GM18868 (cell line): ENCODE data around the gene NUDT3.
"Not testable (repeated sequence)": the region's sequence is repeated elsewhere in the genome, so short reads cannot be mapped to it uniquely, and the experiment has no call there.

Experiments used
- ATAC-seq: cut with Tn5 transposase; IDR thresholded peaks from one replicate; pipeline ENCODE4 v1.9.1; 2021; ENCODE audit warnings: mild to moderate bottlenecking, moderate library complexity; ENCODE audit not compliant: unreplicated experiment

The NUDT3 gene

DNA sequence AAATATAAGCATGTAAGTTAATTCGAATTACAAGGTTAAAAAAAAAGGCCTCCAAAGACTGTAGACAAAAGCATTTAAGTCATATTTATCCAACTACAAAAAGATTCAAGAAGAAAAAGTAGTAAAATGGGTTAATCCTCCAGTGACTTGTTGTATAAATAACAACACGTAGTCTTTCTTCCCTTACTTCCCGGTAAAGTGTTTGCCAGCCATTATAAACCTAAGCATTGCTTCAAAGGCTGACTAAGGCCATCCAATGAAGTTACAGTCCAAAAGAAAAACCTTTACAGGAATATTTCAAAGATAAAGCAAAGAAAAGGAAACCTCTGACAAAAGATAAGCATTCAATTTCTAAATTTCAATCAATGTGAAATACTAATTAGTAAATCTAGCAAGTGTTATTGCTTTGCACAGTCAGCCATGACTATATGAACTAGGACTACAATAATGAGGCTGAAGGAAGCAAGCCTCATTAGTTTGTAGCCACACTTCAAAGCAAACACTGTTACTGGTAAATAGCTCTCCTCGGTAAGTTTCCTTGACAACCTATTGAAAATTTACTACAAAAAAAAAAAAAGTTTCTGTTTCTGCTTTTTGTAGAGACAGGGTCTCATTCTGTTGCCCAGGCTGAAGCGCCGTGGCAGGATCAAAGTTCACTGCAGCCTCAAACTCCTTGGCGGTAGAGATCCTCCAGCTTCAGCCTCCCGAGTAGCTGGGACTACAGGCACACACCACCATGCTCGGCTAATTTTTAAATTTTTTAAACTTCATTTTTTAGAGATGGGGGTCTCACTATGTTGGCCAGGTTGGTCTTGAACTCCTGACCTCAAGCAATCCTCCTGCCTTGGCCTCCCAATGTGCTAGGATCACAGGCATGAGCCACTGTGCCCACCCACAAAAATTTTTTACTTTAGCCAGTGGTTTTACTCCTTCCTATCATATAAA lies 46.0 kb downstream of the NUDT3 start:
- ATAC-seq = no peak

DNA sequence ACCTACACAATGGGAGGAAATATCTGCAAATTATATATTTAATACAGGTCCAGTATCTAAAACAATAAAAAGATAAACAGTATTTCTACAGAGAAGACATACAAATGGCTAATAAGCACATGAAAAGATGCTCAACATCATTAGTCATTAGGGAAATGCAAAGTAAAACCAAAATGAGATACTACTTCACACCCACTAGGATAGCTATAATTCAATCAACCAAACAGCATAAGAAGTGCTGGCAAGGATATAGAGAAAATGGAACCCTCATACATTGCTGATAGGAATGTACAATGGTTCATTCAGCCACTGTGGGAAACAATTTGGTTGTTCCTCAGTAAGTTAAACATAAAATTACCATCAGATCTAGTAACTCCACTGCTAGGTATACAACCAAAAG lies 48.7 kb downstream of the NUDT3 start:
- no peak for ATAC-seq

DNA sequence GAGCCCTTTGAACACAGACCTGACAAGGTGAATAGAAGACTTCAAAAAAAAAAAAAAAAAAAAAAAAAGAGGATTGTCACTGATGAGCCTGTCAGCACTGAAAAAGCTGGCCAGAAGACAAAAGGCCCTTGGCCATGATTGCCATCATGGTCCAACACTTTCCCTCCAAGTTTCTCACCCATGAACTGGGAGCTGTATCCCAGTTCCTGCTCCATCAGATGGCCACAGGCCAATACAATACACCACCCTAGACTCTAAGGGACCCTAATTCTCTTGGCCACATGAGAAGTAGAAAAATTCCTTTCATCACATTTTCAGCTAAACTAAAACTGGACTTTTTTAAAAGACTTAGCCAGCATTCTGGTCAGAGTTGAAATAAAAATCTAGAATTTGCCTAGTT lies 50.2 kb downstream of the NUDT3 start:
- ATAC-seq = no peak

DNA sequence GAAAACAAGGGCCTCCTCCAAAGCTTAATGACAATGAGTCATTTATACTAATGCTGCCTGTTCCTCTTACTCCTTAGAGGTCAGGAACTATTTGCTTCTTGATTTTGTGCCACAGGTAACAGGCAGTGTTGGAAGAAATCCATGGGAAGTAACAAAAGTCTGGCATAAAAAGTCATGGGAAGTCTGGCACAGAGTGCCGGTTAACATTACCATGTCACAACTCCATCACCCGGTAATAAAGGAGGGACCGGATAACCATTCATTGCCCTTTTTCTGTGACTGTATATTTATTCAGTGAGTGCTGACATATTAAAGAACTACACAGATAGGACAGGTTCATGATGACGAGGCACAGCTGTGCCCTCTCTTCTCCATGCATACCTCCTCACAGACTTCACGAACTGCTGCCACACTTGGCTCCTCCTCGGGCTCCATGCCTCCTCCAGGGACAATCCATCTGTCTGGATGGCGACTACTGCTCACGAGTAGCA lies 50.9 kb downstream of the NUDT3 start:
- ATAC-seq = no peak

DNA sequence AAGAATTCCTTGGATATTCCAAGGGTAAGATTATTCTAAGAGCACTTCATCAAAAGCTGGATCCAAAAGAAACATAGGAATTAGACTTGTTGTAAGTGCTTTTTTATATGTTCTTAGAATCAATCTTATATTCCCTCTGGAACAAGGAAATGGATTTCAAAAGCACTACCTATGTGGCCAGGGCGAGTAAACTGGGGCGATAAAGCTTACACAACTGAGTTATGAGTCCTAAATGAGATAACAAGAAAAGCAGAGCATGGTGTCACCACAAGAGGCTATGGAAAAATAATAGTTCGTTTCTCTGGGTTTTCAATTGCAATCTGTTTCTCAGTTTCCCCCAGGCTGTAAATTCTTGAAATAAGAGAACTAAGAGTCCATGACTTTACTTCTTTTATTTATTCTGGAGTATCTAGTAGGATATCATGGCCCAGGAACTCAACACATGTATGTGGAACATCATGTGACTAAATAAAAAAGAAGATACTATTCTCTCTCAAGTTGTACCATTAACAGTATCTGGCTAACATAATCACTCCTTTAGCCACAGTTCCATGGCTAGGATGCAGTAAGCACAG lies 51.5 kb downstream of the NUDT3 start:
- ATAC-seq = no peak

DNA sequence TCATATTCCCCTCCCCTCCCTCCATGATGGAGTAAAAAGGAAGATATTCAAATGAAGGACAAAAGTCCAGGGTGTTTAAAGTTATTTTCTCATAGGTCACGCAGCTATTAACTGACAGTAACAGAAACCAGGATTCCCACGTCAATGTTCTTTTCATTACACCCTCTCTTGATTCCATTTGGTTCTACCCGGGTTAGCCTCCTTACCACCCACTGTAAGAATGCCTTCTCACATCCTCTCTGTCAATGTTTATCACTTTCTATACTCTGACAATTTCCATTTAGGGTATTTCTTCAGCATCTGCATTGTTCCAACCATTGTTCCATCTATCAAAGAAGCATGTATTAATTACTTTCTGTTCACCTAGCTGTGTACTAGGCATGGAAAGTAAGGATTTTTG lies 52.1 kb downstream of the NUDT3 start:
- no peak for ATAC-seq

DNA sequence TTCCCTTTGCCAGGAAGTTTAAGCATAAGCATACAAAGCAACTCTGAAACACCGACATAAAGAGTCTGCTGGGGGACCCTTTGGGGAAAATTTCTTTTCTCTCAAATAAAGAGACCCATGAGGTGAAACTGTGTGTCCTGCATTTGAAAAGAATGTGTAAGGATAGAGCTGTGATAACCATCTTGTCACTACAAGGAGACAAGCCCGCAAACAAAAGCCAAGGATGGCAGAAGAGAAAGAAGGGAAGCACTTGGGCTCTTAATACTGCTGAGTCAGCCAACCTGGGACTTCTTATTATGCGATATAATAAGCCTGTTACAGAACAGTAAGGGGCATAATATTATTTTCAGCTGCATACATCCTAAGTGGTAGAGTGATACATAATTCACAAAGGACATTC lies 52.5 kb downstream of the NUDT3 start:
- no peak for ATAC-seq

DNA sequence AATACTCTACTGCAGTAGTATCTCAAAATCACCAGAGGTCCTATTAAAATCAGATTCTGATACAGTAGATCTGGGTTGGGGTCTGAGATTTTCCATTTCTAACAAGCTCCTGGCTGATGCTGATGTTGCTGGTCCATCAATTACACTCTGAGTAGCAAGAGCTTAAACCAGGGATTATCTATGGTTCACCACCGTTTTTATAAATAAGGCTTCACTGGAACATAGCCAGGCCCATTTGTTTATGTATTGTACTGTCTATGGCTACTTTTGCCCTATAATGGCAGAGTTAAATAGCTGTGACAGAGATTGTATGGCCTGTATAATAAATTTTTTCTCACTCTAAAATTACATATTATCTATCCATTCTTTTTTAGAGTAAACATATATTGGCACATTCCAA lies 53.0 kb downstream of the NUDT3 start:
- no peak for ATAC-seq

DNA sequence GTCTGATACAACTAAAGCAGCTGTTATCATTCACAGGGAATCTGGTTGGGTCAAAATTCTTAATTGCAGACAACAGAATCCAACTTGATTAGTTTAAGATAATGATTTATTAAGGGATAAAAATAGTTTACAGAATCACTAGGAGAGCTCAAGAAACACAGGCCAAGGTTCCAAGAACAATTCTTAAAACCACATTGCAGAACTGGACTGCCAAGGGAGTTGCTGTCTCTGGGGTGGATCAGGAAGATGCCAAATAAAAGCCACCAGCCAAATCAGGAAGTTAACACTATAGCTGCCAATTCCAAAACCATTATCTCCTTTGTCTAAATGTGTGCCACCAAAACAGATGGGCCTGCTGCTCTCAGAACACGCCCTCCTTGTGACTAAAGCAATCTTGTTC lies 53.7 kb downstream of the NUDT3 start:
- ATAC-seq = no peak

DNA sequence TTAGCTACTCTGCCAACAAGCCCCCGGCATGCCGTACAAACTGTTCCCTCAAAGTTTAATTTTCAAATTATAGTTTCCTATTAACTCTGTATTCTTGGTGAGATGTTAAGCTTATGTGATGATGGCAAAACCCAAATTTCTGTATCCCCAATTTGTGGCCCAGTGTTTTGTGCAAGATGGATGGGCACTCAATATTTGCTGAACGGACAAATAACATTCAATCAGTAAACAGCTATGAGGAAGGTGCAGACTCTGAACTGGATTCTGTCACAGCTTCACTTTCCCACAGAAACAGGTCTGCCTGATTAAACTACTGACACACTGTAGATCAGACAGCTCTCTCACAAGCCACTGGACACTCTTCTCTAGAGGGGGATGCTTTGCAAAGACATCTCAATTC lies 54.1 kb downstream of the NUDT3 start:
- no peak for ATAC-seq

DNA sequence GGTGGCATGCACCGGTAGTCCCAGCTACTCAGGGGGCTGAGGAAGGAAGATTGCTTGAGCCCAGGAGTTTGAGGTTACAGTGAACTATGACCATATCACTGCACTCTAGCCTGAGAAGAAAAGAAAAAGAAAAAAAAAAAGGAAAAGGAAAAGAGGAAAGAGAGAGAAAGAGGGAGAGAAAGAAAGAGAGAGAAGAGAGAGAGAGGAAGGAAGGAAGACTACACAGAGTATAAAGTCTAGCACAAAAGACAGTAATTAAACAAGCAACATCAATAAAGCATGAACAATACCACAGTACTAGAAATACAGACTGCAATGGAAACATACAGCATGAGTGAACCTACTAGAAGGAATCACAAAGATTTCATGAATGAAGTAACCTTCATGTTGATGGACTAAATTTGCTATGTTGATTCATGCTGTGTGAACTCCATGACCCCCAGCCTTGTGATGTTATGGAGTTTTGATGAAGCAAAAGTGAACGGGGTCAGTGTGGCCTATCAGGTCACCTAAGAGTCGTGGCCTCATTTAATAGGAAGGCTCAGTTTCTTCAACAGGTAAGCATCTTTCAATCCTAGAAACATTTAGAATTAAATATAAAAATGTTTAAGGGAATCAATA lies 57.6 kb downstream of the NUDT3 start:
- ATAC-seq = no peak

DNA sequence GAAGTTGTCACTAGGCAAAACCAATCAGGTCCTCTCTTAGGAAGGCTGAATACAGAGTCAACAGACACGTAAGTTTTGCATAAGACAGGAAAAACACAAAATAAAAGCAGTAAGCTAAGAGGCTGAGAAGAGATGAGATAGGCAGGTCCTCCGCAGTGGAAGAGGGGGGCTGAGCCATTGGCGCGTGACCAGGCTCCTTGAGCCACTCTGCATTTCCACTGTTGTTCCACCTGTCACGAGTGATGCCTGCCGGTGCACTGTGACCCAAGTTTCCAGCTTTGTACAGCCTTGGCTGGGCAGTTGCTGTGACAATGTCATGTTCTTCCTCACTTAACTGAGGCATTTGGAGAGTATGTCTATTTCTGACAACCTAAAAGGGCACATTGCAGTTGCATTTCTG lies 58.6 kb downstream of the NUDT3 start:
- no peak for ATAC-seq

DNA sequence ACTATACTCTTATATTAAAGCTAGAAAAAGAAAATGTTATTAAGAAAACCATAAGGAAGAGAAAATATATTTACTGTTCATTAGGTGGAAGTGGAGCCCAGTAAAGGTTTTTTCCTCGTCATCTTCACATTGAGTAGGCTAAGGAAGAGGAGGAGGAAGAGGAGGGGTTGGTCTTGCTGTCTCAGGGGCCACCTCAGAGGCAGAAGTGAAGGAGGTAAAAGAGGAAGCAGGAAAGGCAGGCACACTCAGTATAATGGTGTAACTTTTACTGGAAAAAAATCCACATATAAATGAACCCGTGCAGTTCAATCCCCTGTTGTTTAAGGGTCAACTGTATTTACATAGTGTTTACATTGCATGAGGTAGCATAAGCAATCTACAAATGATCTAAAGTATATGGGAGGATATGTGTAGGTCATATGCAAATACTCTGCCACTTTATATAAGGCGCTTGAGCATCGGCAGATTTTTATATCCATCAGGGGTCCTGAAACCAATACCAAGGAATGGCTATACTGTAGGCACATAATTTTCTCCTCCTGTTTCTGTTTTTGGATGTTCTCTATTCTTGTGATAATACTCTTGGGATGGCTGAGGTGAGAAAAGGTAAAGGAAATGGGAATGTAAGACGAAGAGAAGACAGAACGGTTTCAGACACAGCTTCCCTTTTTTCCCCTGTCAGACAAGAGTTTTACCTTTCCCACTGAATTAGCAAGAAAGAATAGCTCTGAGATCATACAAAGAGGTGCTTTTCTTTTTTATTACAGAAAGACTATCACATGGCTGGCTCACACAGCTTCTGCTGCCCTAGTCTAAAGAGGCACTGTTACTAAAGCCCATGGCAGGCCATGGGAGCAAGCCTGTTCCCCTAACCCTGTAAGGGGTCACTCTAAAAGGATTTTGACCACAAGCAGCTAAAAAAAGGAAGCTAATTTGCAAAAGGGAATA lies 59.9 kb downstream of the NUDT3 start:
- no peak for ATAC-seq

DNA sequence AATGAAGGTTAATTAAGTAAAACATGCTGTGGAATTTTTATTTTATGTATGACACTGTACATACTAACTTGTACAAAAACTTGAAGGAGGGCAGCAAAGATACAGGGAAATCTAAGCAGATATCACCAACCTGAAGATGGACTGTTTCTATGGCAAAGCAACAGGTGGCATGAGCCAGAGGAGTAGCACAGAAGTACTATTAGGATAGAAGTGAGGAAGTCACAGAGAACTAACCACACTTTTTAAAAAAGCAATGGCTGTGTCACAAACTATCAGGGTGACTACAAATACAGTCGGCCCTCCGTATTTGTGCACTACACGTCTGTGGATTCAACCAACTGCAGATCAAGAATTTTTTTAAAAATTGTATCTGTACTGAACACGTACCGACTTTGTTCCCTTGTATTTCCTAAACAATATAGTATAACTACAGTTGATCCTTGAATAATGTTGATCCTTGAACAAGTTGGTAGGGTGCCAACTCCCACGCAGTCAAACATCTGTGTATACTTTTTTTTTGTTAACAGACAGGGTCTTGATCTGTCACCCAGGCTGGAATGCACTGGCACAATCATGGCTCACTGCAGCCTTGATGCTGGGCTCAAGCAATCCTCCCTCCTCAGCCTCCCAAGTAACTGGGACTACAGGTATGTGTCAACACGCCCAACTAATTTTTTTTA lies 61.0 kb downstream of the NUDT3 start:
- no peak for ATAC-seq

DNA sequence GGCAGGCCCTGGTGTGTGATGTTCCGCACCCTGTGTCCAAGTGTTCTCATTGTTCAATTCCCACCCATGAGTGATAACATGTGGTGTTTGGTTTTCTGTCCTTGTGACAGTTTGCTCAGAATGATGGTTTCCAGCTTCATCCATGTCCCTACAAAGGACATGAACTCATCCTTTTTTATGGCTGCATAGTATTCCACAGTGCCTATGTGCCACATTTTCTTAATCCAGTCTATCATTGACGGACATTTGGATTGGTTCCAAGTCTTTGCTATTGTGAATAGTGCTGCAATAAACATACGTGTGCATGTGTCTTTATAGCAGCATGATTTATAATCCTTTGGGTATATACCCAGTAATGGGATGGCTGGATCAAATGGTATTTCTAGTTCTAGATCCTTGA lies 62.7 kb downstream of the NUDT3 start:
- ATAC-seq = not testable (repeated sequence)

DNA sequence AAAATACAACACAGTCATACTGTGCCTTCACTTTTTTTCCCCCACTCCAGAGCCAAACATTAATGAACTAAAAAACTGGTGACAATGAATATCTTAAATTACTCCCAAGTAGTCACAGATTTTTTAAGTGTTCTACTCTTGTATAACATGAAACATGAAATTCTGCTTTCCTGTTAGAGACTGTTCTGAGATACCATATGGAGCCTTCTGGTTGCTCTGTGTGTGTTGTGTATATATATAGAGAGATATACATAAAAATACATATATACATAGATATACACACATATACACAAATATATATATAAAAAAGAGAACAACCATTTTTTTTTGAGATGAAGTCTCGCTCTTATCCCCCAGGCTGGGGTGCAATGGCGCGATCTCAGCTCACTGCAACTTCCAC lies 63.5 kb downstream of the NUDT3 start:
- ATAC-seq = no peak

DNA sequence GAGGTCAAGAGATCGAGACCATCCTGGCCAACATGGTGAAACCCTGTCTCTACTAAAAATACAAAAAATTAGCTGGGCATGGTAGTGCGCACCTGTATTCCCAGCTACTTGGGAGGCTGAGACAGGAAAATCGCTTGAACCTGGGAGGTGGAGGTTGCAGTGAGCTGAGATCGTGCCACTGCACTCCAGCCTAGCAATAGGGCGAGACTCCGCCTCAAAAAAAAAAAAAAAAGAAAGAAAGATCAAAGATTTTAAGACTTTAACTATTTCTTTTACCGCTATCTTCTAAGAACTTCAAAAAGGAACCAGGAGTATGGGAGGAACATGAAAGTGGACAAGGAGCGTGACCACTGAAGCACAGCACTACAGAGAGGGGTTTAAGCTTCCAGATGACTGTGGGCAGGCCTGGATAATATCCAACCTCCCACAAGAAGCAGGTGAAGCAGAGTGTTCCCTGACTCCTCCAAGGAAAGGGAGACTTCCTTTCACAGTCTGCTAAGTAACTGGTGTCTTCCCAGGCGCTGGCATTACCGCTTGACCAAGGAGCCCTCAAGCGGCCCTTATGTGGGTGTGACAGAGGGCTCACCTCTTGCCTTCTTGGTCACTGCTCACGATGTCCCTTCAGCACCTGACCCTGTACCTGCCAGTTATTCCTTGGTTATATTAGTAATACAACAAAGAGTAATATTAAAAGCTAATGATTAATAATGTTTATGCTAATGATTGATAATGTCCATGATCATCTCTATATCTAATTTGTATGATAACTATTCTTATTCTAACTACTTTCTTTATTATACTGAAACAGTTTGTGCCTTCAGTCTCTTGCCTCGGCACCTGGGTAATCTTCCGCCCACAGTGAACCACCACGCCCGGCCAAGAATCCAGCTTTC lies 64.9 kb downstream of the NUDT3 start:
- ATAC-seq = not testable (repeated sequence)

DNA sequence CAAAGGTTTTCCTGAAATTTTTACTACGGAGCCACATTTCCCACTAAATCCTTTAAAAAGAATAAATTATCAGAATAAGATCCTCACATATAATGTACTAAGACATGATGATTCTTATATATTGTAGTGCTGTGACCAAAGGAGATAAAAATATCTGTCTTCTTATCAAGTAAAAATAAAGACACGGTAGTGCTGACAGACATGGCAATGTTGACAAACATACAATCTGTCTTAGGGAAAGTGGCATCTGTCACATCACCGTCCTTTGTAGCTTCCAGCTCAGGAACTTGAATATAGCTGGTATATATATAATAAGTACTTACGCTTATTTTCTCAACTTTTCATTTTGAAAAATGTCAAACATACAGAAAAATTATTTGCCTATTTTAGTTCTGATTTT lies 66.8 kb downstream of the NUDT3 start:
- no peak for ATAC-seq

DNA sequence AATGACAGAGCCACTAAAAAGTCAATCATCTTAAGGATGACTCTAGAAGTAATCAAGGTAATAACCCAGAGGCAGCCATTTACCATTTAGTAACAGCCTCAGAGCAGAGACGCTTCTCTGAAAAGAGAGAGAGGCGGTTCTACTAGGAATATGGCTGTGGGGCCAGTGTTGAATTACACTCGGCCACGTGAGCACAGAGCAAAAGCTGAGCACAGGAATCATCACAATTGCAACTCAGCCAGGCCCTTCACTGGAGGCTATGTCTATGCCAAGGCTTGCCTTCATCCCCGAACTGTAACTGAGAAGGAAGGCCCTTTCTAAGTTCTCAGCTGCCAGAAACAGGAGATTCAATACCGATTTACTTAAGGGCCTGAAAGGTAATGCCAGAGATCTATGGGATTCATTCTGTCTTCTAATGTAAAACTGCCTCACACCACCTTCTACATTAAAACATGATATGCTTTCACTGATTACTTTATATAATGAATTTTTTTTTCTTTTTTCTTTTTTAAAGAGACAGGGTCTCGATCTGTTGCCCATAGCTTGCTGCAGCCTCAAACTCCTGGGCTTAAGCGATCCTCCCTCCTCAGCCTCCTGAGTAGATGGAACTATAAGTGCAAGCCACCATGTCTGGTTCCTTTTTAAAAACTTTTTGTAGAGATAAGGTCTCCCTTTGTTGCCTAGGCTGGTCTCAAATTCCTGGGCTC lies 67.6 kb downstream of the NUDT3 start:
- ATAC-seq = no peak
